NB4 (cell line): ENCODE measurements around the gene CSNK2A1.
"Not testable (repeated sequence)": the region's sequence is repeated elsewhere in the genome, so short reads cannot be mapped to it uniquely, and the experiment has no call there.

Experiments used
- DNase-seq: peaks from one replicate; pipeline ENCODE4 v3.0.0; 2010; ENCODE audit warnings: low read depth
- H3K4me3 ChIP-seq: one replicate; pipeline ENCODE4 v1.5.1; 2011; ENCODE audit warnings: mild to moderate bottlenecking, low read depth, low read length, moderate library complexity
- CTCF ChIP-seq: IDR thresholded peaks from one replicate; pipeline ENCODE4 v1.5.1; 2012; ENCODE audit warnings: low read depth, low read length
- MAX ChIP-seq: IDR thresholded peaks from 2 replicates; pipeline ENCODE4 v1.6.1; 2011; ENCODE audit warnings: low read depth, low read length
- MYC ChIP-seq: IDR thresholded peaks from 2 replicates; pipeline ENCODE4 v1.6.1; 2011; ENCODE audit warnings: low read depth, low read length
- POLR2A ChIP-seq: IDR thresholded peaks from 2 replicates; pipeline ENCODE4 v1.6.1; 2011; ENCODE audit warnings: mild to moderate bottlenecking; ENCODE audit not compliant: insufficient read length; ENCODE audit errors: extremely low read depth

CSNK2A1 gene

GRCh38 chr20:458776-459175 lies 84.8 kb downstream of the CSNK2A1 start:
- TF ChIP-seq MYC (no peak), POLR2A (no peak), MAX (no peak), CTCF (no peak)
- H3K4me3 ChIP-seq, result no peak overlapping the region
- no peak for DNase-seq

GRCh38 chr20:454951-455350 lies 88.6 kb downstream of the CSNK2A1 start:
- DNase-seq, result no peak
- TF ChIP-seq MAX, result no peak
- no peak for TF ChIP-seq MYC
- TF ChIP-seq CTCF, result no peak
- TF ChIP-seq POLR2A, result no peak
- no peak overlapping the region for H3K4me3 ChIP-seq

GRCh38 chr20:452021-452420 lies 91.6 kb downstream of the CSNK2A1 start:
- H3K4me3 ChIP-seq, DNase-seq: not testable (repeated sequence)

GRCh38 chr20:445514-446336 lies 97.9 kb downstream of the CSNK2A1 start:
- no peak for TF ChIP-seq MAX
- DNase-seq, result no peak
- no peak overlapping the region for H3K4me3 ChIP-seq

GRCh38 chr20:444862-445426 lies 98.6 kb downstream of the CSNK2A1 start:
- no peak for TF ChIP-seq MAX
- TF ChIP-seq POLR2A, result no peak
- TF ChIP-seq CTCF, result no peak
- TF ChIP-seq MYC, result no peak
- no peak for DNase-seq
- no peak overlapping the region for H3K4me3 ChIP-seq

GRCh38 chr20:444117-444516 lies 99.5 kb downstream of the CSNK2A1 start:
- H3K4me3 ChIP-seq, result no peak overlapping the region
- DNase-seq, result no peak
- TF ChIP-seq CTCF (no peak), MAX (no peak), MYC (no peak), POLR2A (no peak)
